H1 (cell line): ENCODE results near the gene CEP83. TPM values are rescaled to one million over a fixed set of nuclear protein-coding genes. Genes with fewer than 3 reads are reported as not detected.

Experiments used
- CTCF ChIA-PET: fragments of 300-600 bp; sonication (Branson Sonifier 250); formaldehyde crosslinking; loops from one replicate; lab custom pipeline; 2021; ENCODE audit not compliant: partially characterized antibody; lab: Charles Lee
- POLR2A ChIA-PET: fragments of 300-600 bp; sonication (Branson Sonifier 250); formaldehyde crosslinking; loops from one replicate; lab custom pipeline; 2021; ENCODE audit warnings: inconsistent platforms; ENCODE audit not compliant: partially characterized antibody; lab: Charles Lee
- DNase-seq, 2 experiments: peaks; one replicate each; pipeline versions ENCODE4 v3.0.0 to v3.0.0-alpha.2; 2010 to 2022; ENCODE audit warnings: low spot score in 2 of 2, low read depth in 1 of 2, mixed read lengths in 1 of 2
- FAIRE-seq: peaks from 2 replicates; lab custom pipeline; 2011; peaks lifted over from hg19 to GRCh38; lab: Jason Lieb, UNC
- H2AFZ ChIP-seq: 2 replicates; pipeline ENCODE4 v1.8.1; 2012; ENCODE audit warnings: low read length, inconsistent platforms
- H2AK5ac ChIP-seq: 2 replicates; pipeline ENCODE4 v1.6.1; 2013; ENCODE audit warnings: low read depth, low read length
- H2BK120ac ChIP-seq: replicated peaks from 2 replicates; pipeline ENCODE3; 2013; ENCODE audit warnings: low read depth, low read length, inconsistent platforms
- H2BK12ac ChIP-seq: 2 replicates; pipeline ENCODE4 v1.6.1; 2013; ENCODE audit warnings: low read depth, low read length
- H2BK15ac ChIP-seq: 2 replicates; pipeline ENCODE4 v1.6.1; 2013; ENCODE audit warnings: low read length
- H2BK20ac ChIP-seq: 2 replicates; pipeline ENCODE4 v1.6.1; 2013; ENCODE audit warnings: low read length
- H2BK5ac ChIP-seq: 2 replicates; pipeline ENCODE4 v1.6.1; 2013; ENCODE audit warnings: low read depth, low read length
- H3K14ac ChIP-seq: 2 replicates; pipeline ENCODE4 v1.6.1; 2013; ENCODE audit warnings: inconsistent platforms; ENCODE audit not compliant: insufficient read length
- H3K18ac ChIP-seq: 2 replicates; pipeline ENCODE4 v1.6.1; 2013; ENCODE audit warnings: low read length; ENCODE audit errors: extremely low read depth
- H3K23ac ChIP-seq: 2 replicates; pipeline ENCODE4 v1.6.1; 2013; ENCODE audit warnings: inconsistent platforms; ENCODE audit not compliant: insufficient read length
- H3K23me2 ChIP-seq: 2 replicates; pipeline ENCODE4 v1.6.1; 2013; ENCODE audit warnings: low read depth, low read length
- H3K27ac ChIP-seq: 2 replicates; pipeline ENCODE4 v1.6.1; 2011; ENCODE audit warnings: low read depth, low read length, inconsistent platforms
- H3K27me3 ChIP-seq, 4 experiments: replicated peaks in 1 of 4; 1 replicate in 1 of 4; 2 replicates in 3 of 4; pipeline versions ENCODE4 v1.6.1 to v1.8.1; 2011 to 2013; ENCODE audit warnings: low read length in 3 of 4, mild to moderate bottlenecking in 3 of 4, inconsistent platforms in 2 of 4, mixed read lengths in 2 of 4, moderate library complexity in 1 of 4; ENCODE audit not compliant: control insufficient read depth in 3 of 4, insufficient read depth in 3 of 4; ENCODE audit errors: extremely low read depth in 1 of 4
- H3K36me3 ChIP-seq, 4 experiments: 2 replicates each; pipeline versions ENCODE4 v1.6.1 to v1.8.1; 2011 to 2013; ENCODE audit warnings: mild to moderate bottlenecking in 4 of 4, low read length in 3 of 4, moderate library complexity in 2 of 4, control low read depth in 1 of 4, inconsistent platforms in 1 of 4; ENCODE audit not compliant: insufficient read depth in 4 of 4, control insufficient read depth in 2 of 4
- H3K4ac ChIP-seq: replicated peaks from 2 replicates; pipeline ENCODE3; 2013; ENCODE audit warnings: low read length, low read depth, mixed read lengths, inconsistent platforms; ENCODE audit not compliant: insufficient read length
- H3K4me1 ChIP-seq, 4 experiments: replicated peaks in 1 of 4; 1 replicate in 1 of 4; 2 replicates in 3 of 4; pipeline versions ENCODE4 v1.6.1 to v1.8.1; 2011 to 2013; ENCODE audit warnings: low read length in 3 of 4, inconsistent platforms in 2 of 4, mixed read lengths in 1 of 4; ENCODE audit not compliant: insufficient read depth in 4 of 4, control insufficient read depth in 3 of 4
- H3K4me2 ChIP-seq, 2 experiments: 2 replicates each; pipeline versions ENCODE4 v1.6.1 to v1.8.1; 2011 to 2013; ENCODE audit warnings: low read depth in 2 of 2, low read length in 2 of 2, control low read depth in 1 of 2, inconsistent platforms in 1 of 2, mild to moderate bottlenecking in 1 of 2; ENCODE audit not compliant: insufficient read depth in 1 of 2
- H3K4me3 ChIP-seq, 4 experiments: fragments of 200-600, 300-600 bp in 1 of 4; sonication (generic), shearing (Covaris generic), sonication (Bioruptor Twin) in 1 of 4; 2 replicates each; pipeline versions ENCODE4 v1.5.1 to v1.8.1; 2011 to 2016; ENCODE audit warnings: low read length in 4 of 4, low read depth in 3 of 4, control low read depth in 2 of 4, inconsistent platforms in 2 of 4, mild to moderate bottlenecking in 2 of 4, mixed read lengths in 1 of 4, moderate library complexity in 1 of 4; ENCODE audit not compliant: insufficient read depth in 2 of 4; ENCODE audit errors: extremely low read depth in 1 of 4
- H3K56ac ChIP-seq: replicated peaks from 2 replicates; pipeline ENCODE3; 2013; ENCODE audit warnings: low read depth, mild to moderate bottlenecking, mixed read lengths, low read length, inconsistent platforms; ENCODE audit not compliant: insufficient read length
- H3K79me1 ChIP-seq: 2 replicates; pipeline ENCODE4 v1.6.1; 2013; ENCODE audit warnings: low read depth, low read length, control low read depth
- H3K79me2 ChIP-seq, 2 experiments: 2 replicates each; pipeline versions ENCODE4 v1.6.1 to v1.8.1; 2012 to 2013; ENCODE audit warnings: low read length in 2 of 2, mild to moderate bottlenecking in 2 of 2, inconsistent platforms in 1 of 2; ENCODE audit not compliant: insufficient read depth in 2 of 2, control insufficient read depth in 1 of 2
- H3K9ac ChIP-seq, 4 experiments: replicated peaks in 1 of 4; 1 replicate in 1 of 4; 2 replicates in 3 of 4; pipeline versions ENCODE4 v1.6.1 to v1.8.1; 2011 to 2013; ENCODE audit warnings: low read depth in 3 of 4, low read length in 3 of 4, control low read depth in 2 of 4, mild to moderate bottlenecking in 2 of 4, moderate library complexity in 2 of 4, inconsistent platforms in 1 of 4; ENCODE audit errors: extremely low read depth in 1 of 4
- H3K9me3 ChIP-seq, 2 experiments: 2 replicates each; pipeline versions ENCODE4 v1.6.1 to v1.8.1; 2012 to 2013; ENCODE audit warnings: mild to moderate bottlenecking in 2 of 2, moderate library complexity in 2 of 2, control low read depth in 1 of 2, inconsistent platforms in 1 of 2, low read depth in 1 of 2, low read length in 1 of 2, mixed read lengths in 1 of 2; ENCODE audit not compliant: insufficient read depth in 2 of 2
- H4K20me1 ChIP-seq, 2 experiments: replicated peaks in 1 of 2; 2 replicates each; pipeline versions ENCODE3 to v1.8.1; 2011 to 2013; ENCODE audit warnings: inconsistent platforms in 2 of 2, low read length in 2 of 2, mild to moderate bottlenecking in 1 of 2; ENCODE audit not compliant: insufficient read depth in 2 of 2, control insufficient read depth in 1 of 2
- H4K5ac ChIP-seq: 2 replicates; pipeline ENCODE4 v1.6.1; 2013; ENCODE audit warnings: low read length, low read depth, mixed read lengths, inconsistent platforms; ENCODE audit not compliant: insufficient read length
- H4K8ac ChIP-seq: 2 replicates; pipeline ENCODE4 v1.8.0; 2013; ENCODE audit warnings: mild to moderate bottlenecking, moderate library complexity, low read length, inconsistent platforms; ENCODE audit not compliant: insufficient read depth; ENCODE audit errors: extremely low read depth
- H4K91ac ChIP-seq: replicated peaks from 2 replicates; pipeline ENCODE3; 2013; ENCODE audit warnings: low read length, mixed read lengths, inconsistent platforms; ENCODE audit not compliant: insufficient read length
- BCL11A ChIP-seq, 2 experiments: IDR thresholded peaks; one replicate each; pipeline ENCODE4 v1.6.1; 2011; ENCODE audit warnings: low read depth in 2 of 2, low read length in 2 of 2, mild to moderate bottlenecking in 2 of 2
- CBX5 ChIP-seq: fragments of 300-800, 300-1000 bp; sonication (generic); IDR thresholded peaks from 2 replicates; pipeline ENCODE4 v1.7.1; 2016; ENCODE audit warnings: antibody characterized with exemption, low read length, low read depth
- CTBP2 ChIP-seq: IDR thresholded peaks from 2 replicates; pipeline ENCODE4 v1.7.0; 2011; ENCODE audit warnings: borderline replicate concordance, mild to moderate bottlenecking, moderate library complexity, mixed read lengths, low read length; ENCODE audit not compliant: insufficient read depth, insufficient read length
- HDAC6 ChIP-seq: IDR thresholded peaks from one replicate; pipeline ENCODE4 v1.7.1; 2012; ENCODE audit warnings: low read depth, mild to moderate bottlenecking, inconsistent platforms, low read length, moderate library complexity
- RFX5 ChIP-seq: IDR thresholded peaks from 2 replicates; pipeline ENCODE4 v1.6.1; 2011; ENCODE audit warnings: low read depth, low read length, improper control_type of control experiment, borderline replicate concordance
- SP4 ChIP-seq: IDR thresholded peaks from 2 replicates; pipeline ENCODE4 v1.6.1; 2012; ENCODE audit warnings: low read length, inconsistent platforms
- TAF1 ChIP-seq: IDR thresholded peaks from 2 replicates; pipeline ENCODE4 v1.6.1; 2011; ENCODE audit warnings: mild to moderate bottlenecking, low read depth, low read length
- TEAD4 ChIP-seq: IDR thresholded peaks from 2 replicates; pipeline ENCODE4 v1.6.1; 2012; ENCODE audit warnings: low read depth, low read length, inconsistent platforms, mixed read lengths
- WGBS, 2 experiments: shearing (Covaris generic) in 1 of 2; methylation state at CpG; one replicate each; pipeline versions ENCODE4 v1.1.6 to v1.1.7; 2013 to 2015; ENCODE audit warnings: low lambda C conversion rate in 2 of 2, mixed read lengths in 2 of 2, inconsistent platforms in 1 of 2, low coverage in 1 of 2, missing lambda C conversion rate in 1 of 2; ENCODE audit not compliant: insufficient replicate concordance in 2 of 2, insufficient coverage in 1 of 2, insufficient read length in 1 of 2; ENCODE audit errors: extremely low coverage in 1 of 2, missing lambda C conversion rate in 1 of 2; 5-methylcytosine and 5-hydroxymethylcytosine counted together
- polyA plus RNA-seq, 7 experiments: library from polyadenylated mRNA; depleted of rRNA in 3 of 7; stranded (reverse) in 5 of 7; unstranded in 2 of 7; fragments of >200 nt in 5 of 7; fragments of 200-250 nt in 2 of 7; gene quantifications; 1 replicate in 5 of 7; 2 replicates in 1 of 7; 4 replicates in 1 of 7; pipeline versions ENCODE4 v1.2.1 to v1.2.3, GENCODE V29; 2011 to 2013; ENCODE audit warnings: missing spikeins in 2 of 7, mixed read lengths in 2 of 7
- total RNA-seq: library from RNA; stranded (reverse); fragmentation: NEBNext Ultra II Directional; extraction: Animal tissue kit (Norgen Biotek cat#: 25700); gene quantifications from 2 replicates; pipeline ENCODE4 v1.2.1, GENCODE V29; 2021

The CEP83 gene
- total and polyA plus RNA-seq, 2 of the 8 experiments (the other 6 are each of a cell fraction or from before 2014, with no cell fraction given): 6.0 to 25.8 TPM

- Histone ChIP-seq H2BK15ac (no peak overlapping the region), H4K91ac (no peak overlapping the region), H3K27me3 (no peaks in the 10 kb centered on the region), H2AK5ac (no peak overlapping the region), H2BK12ac (no peak overlapping the region), H4K20me1 (no peaks in the 10 kb centered on the region), H2BK5ac (no peak overlapping the region), H3K9ac (no peak overlapping the region), H3K4me3 (no peak overlapping the region), H3K9me3 (no peaks in the 10 kb centered on the region), H3K79me2 (no peaks in the 10 kb centered on the region), H3K36me3 (no peaks in the 10 kb centered on the region), H2BK20ac (no peak overlapping the region), H2BK120ac (no peak overlapping the region), H3K79me1 (no peaks in the 10 kb centered on the region), H3K18ac (no peak overlapping the region), H3K27ac (no peak overlapping the region), H4K8ac (no peak overlapping the region), H3K56ac (no peak overlapping the region), H3K4ac (no peak overlapping the region), H3K23me2 (no peaks in the 10 kb centered on the region), H3K23ac (no peak overlapping the region), H3K14ac (no peak overlapping the region), H3K4me1 (no peaks in the 10 kb centered on the region), H3K4me2 (no peak overlapping the region), H2AFZ (0 out of 2 replicates have a peak overlapping the region, but pooled peaks have one; percentile 32), H4K5ac (no peak overlapping the region)
- TF ChIP-seq RFX5 (no peak), CBX5 (no peak), BCL11A (IDR thresholded peaks at IDR 0.05; ENCODE audit: low read depth in 2 of 2, low read length in 2 of 2) (no peak), TEAD4 (no peak), CTBP2 (no peak), SP4 (no peak), TAF1 (no peak), HDAC6 (no peak)
- DNase-seq (no peak), FAIRE-seq (no peak)
- whole genome bisulfite sequencing, 2 experiments: 81% methylated on average over 1 of the region's 1 CpG; no CpG with 5 or more reads in 1 of the 2 experiments
- CTCF ChIA-PET: interaction anchor here (1.2 to 1.8 kb wide), 2 partner anchors 9 to 49 kb away, joined by 3 to 5 read pairs; no protein-coding TSS in a partner anchor
- POLR2A ChIA-PET: interaction anchor here (1.4 kb wide), 1 partner anchor 16 kb away, joined by 3 read pairs; no protein-coding TSS in a partner anchor
These were observed 22.1 kb upstream of the CEP83 start for GRCh38 chr12:94481734-94482133.
